NOMO-1 treated with dmso at 0.1 percent for 144 hours (cell line): ENCODE data around the gene PATE2.

Source experiments
- DNase-seq: peaks from one replicate; lab custom pipeline; 2025; ENCODE audit not compliant: unreplicated experiment; lab: John Stamatoyannopoulos, UW

Gene PATE2

DNA sequence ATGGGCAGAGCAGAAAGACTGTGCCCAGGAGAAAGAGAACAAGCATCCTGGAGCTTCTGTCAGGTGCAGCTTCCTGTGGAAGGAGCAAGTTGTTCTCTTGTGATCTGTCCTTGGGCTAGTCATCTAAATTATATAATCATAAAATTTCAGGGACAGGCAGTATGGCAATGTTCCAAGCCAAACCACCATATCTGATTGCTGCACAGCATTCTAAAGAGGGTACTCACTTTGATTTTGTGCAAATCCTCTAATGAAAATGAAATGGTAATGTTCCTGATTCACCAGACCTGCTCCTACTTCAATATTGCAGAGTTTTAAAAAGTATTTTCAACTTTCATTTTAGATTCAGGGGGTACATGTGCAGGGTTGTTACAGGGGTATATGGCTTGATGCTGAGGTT is at the start of gene PATE2:
PATE2 (minus strand) TSS at position 101 of the 400 bp plus-strand sequence; CDS start at position 46, 55 bp downstream.
- no peak for DNase-seq

DNA sequence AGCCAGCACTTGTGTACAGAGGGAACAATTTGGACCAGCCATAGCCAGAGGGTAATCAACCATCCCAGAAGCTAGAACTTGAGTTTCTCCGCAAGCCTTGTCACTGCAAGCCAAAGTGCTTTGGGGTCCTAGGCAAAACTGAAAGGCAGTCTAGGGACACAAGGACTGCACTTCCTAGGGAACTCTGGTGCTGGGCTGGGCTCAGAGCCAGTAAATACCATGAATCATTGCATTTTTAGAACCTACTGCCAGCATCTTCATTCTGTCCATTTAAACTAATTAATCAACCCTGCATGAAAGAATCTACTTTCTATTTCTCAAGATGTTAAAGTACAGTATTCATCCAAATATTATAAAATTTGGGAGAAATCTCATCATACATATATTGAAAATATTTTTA is 29.3 kb upstream of the PATE2 start:
- no peak for DNase-seq

DNA sequence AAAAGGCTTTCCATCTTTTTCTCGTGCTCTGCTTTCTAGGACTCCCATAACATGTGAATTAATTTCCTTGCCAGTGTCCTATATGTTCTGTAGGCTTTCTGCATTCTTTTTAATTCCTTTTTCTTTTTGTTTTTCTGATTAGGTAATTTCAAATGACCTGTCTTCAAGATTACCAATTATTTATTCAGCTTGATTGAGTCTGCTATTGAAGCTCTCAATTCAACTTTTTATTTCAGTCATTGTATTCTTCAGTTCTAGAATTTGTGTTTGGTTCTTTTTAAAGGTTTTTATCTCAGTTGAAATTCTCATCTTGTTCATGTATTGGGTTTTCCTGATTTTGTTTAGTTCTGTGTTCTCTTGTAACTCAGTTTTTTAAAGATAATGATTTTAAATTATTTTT is 23.8 kb upstream of the PATE2 start:
- DNase-seq: no peak

DNA sequence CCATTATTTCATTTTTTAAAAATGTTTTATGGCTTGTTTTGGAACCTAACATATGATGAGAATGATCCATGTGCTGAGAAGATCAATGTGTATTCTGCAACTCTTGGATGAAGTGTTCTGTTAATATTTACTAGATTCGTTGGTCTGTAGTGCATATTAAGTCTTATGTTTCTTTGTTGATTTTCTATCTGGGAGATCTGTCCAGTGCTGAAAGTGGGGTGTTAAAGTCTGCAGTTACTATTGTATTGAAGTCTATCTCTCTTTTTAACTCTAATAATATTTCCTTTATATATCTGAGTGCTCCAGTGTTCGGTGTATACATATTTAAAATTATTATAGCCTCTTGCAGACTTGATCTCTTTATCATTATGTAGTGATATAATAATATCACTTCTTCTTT is 21.2 kb upstream of the PATE2 start:
- no peak for DNase-seq

DNA sequence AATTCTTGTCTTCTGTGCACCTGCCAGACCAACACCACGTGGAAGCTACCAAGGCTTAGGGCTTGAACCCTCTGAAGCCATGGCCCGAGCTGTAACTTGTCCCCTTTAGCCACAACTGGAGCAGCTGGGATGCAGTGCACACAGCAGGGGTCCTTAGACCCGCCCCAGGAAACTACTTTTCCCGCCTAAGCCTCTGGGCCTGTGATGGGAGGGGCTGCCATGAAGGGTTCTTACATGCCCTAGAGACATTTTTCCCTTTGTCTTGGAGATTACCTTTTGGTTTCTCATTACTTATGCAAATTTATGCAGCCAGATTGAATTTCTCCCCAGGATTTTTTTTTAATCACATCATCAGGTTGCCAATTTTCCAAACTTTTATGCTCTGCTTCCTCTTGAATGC is 19.0 kb upstream of the PATE2 start:
- DNase-seq: no peak

DNA sequence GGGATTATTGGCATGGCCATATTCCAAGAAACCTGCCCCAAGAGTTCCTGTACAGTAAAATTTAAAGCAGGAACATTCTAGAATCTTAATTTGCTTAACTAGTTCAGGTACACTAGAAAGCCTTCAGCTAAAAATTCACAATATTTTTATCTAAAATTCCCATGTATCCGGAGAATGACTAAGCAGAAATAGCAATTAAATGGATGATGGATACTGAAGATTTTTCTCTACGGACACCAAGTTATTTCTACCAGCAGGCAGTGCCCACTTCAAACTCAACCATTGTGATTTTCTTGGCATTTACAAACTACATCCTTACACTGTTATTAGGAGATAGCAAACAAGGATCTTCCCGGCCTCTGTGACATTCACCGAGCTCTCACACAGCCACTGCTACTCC is 12.2 kb upstream of the PATE2 start:
- DNase-seq: no peak

DNA sequence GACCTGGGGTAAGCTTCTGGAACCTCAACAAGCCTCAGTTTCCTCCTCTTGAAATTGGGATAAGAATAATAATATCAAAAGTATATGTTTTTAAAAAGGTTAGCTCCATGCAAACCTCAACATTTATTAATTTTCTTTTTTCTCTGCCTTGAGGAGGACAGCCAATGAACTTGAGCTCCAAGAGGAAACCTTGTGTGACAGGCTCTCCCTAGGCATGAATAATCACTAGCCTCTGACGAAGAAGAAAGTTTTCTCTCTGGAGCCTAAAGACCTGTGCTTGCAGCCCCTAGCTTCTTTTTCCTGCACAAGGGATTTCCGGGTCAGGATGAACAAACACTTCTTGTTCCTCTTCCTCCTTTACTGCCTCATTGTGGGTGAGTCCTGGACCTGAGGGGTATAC is 9.2 kb upstream of the PATE2 start, which contains the start of gene PATE3:
PATE3 (plus strand) TSS at position 301 of the 400 bp plus-strand sequence; CDS start at position 326, 25 bp downstream.
- DNase-seq: no peak

DNA sequence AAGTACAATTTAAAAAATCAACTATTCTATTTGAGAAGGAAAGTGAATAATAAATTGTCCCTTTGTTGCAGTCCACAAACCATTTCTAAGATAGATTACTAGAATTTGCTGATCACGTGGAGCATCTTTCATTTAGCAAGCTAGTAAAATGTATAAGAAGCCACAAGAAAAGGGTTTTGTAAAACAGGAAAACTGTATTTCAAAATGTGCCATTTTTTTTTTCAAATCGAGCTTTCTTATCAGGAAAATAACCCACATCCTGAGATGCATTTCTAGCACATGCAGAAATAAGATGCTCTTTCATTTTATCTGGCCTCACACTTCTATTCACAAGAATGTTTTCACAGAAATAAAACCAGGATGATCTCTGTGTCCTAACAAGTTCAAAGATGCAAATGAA is 6.0 kb upstream of the PATE2 start:
- DNase-seq: no peak

DNA sequence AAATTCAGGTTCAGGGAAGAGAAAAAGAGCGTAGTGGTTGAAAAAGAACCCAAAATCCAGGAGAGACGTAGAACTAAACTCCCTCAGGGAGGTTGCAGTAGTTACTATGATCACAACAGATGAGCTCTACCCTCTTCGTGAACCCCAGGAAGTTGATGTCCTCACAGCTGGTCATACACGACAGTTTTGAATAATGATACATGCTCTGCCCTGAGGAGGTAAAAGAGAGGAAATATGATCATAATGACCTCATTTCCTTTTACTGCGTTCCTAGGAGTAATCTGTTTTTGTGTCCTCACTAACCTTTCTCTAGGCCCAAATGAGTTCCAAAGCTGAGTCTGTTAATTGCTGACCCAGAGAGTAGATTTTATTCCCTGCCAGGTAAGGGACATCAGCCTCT is 1.3 kb downstream of the PATE2 start:
- no peak for DNase-seq

DNA sequence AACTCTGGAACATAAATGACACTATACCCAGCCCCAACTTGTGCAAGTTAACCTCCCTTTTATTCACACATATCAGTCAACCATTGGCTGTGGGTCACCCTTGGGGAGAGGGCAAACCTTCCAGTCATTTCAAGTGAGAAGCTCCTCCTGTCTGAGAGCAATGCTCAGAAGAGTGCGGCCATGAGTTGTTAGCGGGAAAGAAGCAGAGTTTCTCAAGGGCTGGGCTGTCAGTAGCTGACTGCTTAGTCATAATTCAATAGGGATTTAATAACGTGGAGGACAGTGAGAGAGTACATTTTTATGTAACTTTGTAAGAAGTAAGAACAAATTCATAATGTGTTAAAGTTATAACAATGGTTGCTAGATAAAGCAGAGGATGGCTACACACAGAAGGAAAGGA is 5.1 kb downstream of the PATE2 start:
- no peak for DNase-seq

DNA sequence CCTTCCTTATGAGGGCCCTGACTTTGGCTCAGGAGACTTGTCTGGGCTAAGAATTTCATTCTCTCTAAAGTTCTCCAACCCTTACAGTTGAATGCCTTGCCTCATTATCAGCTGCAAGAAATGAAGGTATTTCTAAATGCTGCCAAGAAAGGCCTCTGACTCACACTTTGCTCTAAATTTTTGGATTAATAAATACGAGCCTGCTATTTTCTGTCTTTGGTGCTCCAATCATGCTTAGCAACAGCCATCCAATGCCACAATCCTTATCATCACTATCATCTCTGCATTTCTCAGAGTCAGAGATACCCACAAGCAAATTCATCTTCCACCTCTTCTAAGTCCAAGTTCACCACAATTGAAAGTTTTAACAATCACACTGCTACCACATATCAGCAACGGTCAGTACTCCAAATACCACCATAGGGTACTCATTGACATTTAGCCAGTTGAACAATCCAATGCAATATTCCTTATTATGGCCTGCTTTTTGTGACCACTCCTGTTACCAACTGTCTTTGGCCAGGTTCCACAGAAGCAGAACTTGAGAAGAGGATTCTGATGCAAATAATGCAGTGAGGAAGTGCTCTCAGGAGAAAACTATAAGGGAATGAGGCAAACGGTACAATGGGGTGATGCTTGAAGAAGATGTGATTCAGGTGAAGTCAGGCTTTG is 5.7 kb downstream of the PATE2 start:
- DNase-seq: no peak

DNA sequence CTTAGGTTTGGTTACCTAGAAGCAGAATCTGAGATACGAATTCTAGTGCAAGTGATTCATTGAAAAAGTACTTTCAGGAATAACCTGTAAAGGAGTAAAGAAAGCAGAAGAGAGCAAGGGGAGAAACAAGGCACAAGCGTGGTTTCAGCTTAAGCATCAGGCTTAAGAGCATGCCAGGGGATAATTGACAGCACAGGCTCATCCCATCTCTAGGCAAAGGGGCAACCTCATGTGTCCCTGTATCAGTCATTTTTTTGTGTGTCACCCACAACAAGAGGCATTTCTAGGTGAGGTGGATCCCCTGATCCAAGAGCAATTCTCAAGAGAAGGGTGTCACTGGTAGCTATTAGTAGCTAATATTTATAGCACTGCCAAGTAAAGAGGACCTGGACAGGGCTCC is 8.0 kb downstream of the PATE2 start:
- no peak for DNase-seq

DNA sequence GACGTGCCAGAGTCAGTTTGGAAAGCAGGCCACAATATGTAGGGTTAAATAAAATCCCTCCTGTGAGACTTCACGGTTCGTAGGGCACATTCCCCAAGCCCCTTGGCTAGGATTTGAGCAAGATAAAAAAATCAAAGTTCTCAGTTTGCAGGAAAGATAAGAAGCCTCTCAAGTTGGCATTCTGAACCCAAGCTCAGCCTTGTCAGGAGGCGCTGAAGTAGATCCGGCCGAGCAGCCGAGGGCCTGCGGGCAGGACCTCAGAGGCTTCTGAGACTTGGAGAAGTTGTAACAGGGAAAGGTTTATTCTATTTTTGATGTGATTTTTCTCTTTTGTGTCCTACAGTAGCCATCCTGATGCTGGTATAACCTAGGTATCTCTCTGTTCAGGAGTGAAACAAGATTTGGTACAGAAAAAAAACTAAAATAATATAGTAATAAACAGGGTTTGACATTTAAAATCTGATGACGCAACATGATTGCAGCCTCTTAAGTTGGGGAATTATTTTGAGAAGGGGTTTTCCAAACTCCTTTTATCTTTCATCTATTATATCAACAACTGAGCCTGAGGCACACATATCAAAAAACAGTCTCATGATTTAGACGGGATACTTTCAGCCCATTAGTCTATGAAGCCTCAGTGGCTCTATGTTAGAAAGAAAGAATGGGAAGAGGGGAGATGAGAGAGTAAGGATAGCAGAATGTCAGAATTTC is 10.1 kb downstream of the PATE2 start:
- no peak for DNase-seq

DNA sequence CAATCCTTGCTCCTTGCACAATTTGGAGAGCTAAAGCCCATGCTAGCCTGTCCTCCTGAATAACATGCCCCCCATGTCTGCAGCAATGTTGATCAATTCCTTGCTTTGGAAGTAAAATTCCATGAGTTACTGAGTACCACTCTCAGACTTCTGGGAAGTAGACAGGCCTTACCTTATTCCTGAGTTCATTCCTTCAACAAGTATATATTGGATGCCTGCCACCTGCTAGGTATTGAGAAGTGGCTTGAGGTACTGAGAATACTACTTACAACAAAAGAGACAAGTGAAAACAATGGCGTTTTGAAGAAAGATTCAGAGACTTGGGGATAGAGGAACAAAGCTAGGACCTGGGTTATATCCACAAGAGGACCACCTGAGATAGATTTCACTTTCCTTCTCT is 12.4 kb downstream of the PATE2 start:
- no peak for DNase-seq

DNA sequence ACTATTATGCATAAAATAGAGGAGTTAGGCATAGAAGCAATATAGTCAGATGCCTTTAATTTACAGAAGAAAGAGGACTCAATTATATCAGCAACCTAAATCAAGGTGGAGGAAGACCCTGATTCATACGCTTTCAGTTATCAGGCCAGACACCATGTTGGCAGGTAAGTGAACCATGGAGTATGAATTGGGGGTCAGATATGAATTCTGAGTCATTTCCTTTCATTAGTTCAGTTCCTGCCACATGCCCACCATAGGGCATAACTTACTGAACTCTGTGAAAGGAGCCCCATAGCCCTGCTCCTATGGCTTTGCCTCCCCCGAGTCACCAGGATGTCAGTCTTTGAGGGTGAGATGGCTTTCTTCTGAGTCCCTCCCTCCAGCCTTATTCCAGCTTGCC is 15.1 kb downstream of the PATE2 start:
- no peak for DNase-seq

DNA sequence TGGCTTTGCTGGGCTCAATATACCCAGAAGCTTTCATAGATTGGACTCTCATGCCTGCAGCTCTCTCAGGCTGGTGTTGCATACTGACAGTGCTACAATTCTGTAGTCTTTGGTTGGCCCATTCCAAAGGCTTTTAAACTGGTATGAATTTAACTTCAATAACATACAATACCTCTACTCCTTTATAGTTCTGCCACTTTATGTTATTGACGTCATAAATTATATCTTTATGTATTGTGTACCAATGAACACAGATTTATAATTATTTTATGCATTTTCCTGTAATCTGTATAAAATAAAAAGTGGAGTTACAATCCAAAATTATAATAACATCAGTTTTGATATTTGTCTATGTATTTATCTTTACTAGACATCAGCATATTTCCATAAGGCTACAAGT is 16.2 kb downstream of the PATE2 start:
- DNase-seq: no peak

DNA sequence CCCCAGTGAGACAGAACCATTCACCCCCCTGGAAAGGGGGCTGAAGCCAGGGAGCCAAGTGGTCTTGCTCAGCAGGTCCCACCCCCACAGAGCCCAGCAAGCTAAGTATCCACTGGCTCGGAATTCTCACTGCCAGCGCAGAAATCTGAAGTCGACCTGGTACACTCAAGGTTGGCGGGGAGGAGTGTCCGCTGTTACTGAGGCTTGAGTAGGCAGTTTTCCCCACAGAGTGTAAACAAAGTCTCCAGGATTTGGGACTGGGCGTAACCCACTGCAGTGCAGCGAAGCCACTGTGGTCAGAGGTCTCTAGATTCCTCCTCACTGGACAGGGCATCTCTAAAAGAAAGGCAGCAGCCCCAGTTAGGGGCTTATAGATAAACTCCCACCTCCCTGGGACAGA is 22.6 kb downstream of the PATE2 start:
- no peak for DNase-seq

DNA sequence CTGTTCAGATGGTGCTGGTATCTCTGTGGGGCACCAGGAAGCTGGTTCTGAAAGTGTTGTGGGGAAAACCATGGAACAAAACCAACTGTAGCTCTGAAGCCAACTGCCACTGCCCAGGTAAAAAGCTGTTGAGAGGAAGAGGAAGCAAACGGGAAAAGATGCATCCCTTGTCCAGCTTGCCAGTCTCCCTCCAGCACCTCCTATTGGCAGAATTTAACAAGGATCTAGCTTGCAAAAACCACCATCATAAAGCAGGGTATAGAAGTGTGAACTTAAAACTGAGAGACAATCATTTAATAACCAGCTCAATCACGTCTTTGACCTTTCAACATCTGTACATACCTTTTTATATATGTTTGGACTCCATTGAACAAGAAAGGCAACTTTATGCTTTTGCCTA is 28.0 kb downstream of the PATE2 start:
- no peak for DNase-seq

DNA sequence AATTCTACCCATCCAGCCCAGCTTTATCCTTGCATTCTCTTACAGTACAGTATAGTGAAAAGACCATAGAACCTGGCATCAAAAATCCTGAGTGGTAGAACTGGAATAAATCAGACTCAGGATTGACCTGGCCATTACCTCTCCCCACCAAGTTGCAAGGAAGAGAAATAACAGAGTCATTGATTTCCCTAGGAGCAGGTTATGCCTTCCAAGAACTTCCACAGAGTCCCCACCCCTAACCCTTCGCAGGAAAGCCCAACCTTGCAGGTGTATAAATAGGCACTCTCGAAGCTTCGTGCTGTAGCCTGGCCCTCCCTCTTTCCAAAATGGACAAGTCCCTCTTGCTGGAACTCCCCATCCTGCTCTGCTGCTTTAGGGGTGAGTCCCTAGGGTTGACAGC is 32.6 kb downstream of the PATE2 start, which contains the start of gene PATE1:
PATE1 (plus strand) TSS at position 301 of the 400 bp plus-strand sequence; CDS start at position 327, 26 bp downstream.
- DNase-seq: no peak

DNA sequence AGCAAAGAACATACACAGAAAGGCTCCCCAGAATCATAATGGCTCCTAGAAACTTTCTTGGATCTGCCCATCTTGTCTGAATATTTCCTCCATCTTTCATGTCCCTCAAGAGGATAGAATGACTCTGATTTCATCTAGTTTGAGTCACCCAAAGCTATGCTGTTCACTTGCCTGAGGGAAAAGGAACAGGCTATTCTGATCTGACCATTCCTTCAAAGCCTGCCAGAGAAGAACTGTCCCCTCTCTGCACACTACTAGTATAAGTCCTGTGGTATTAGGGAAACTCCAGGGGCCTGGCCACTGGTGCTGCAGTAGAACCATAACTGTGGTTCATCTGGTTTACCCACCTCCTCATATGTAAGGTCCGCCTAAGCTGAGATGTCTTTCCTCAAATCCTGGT is 34.9 kb downstream of the PATE2 start:
- no peak for DNase-seq

DNA sequence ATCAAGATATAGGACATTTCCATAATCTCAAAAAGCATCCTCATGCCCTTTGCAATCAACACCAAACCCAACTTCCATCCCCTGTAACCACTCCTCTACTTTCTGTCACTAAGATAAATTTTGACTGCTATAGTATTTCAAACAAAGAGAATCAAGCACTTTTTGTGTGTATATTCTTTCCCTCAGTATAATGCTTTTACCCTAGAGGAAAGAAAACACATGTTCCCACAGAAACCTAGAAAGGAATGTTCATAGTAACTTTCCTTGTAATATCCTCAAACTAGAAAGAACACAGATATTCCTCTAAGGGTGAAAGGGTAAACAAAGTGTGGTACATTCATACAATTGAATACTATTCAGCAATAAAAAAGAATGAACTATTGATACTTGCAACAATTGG is 38.0 kb downstream of the PATE2 start:
- DNase-seq: no peak

DNA sequence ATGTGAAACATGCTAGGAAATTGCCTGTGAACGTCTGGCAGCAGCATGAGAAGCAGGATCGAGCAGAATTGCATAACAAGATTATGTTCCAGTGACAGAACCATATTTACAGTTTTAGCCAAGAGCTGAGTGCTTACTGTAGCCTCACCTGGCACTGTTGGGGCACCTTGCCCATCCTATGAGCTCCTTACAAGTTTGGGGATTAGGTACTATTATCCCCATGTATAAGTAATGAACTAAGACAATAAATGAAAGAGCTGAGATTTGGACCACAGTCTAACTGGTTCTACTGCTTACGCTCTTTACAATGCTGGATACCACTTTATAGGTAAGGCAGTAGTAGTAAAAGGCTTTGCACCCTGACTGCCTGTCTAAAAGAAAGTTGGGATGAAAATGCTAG is 49.7 kb downstream of the PATE2 start:
- no peak for DNase-seq
